Tibial nerve (tissue), 4 donors: ENCODE results near the gene CELSR1.

Experiments used
- CTCF ChIP-seq, 5 experiments: fragments of 200-600 bp in 3 of 5; fragments of 450-650 bp in 2 of 5; sonication (generic) in 3 of 5; IDR thresholded peaks; one replicate each; pipeline ENCODE4 v1.5.1; 2016 to 2019; ENCODE audit warnings: antibody characterized with exemption in 5 of 5, mild to moderate bottlenecking in 3 of 5, moderate library complexity in 2 of 5
- EP300 ChIP-seq, 2 donors: sonication (generic); formaldehyde crosslinking; IDR thresholded peaks; one replicate each; pipeline ENCODE4 v1.6.1; 2017; ENCODE audit warnings: antibody characterized with exemption in 2 of 2, mild to moderate bottlenecking in 1 of 2
- POLR2A ChIP-seq, 2 donors: fragments of 450-650 bp; IDR thresholded peaks; one replicate each; pipeline ENCODE4 v1.6.1; 2017; ENCODE audit warnings: antibody characterized with exemption in 2 of 2, mild to moderate bottlenecking in 2 of 2, moderate library complexity in 2 of 2

- TF ChIP-seq CTCF (IDR thresholded peaks at IDR 0.05) (no peak), POLR2A (IDR thresholded peaks at IDR 0.05) (no peak), EP300 (IDR thresholded peaks at IDR 0.05) (no peak)
Measured at GRCh38 chr22:46476547-46476941, 60.9 kb downstream of the CELSR1 start.
